Mucosa of descending colon (tissue), 3 donors: ENCODE results near the gene ACVR2B. TPM values are rescaled to one million over a fixed set of nuclear protein-coding genes. Genes with fewer than 3 reads are reported as not detected.

Source experiments
- ATAC-seq: fragments of 200-7000 bp; cut with Tn5 transposase; one replicate; pipeline ENCODE4 v1.9.1; 2020; ENCODE audit warnings: mild to moderate bottlenecking, moderate library complexity
- DNase-seq, 3 donors: peaks; one replicate each; pipeline ENCODE4 v3.0.0-alpha.2; 2020
- H3K36me3 ChIP-seq: fragments of 200-600 bp; one replicate; pipeline ENCODE4 v1.8.0; 2021; ENCODE audit warnings: low read depth, mild to moderate bottlenecking
- H3K4me1 ChIP-seq: fragments of 200-600 bp; one replicate; pipeline ENCODE4 v1.8.0; 2021; ENCODE audit warnings: low read depth, mild to moderate bottlenecking
- H3K4me3 ChIP-seq: fragments of 200-600 bp; one replicate; pipeline ENCODE4 v1.8.0; 2021; ENCODE audit warnings: mild to moderate bottlenecking
- H3K9me3 ChIP-seq: fragments of 200-600 bp; one replicate; pipeline ENCODE4 v1.8.0; 2021; ENCODE audit warnings: mild to moderate bottlenecking
- CTCF ChIP-seq: fragments of 200-600 bp; IDR thresholded peaks from one replicate; pipeline ENCODE4 v1.8.0; 2022; ENCODE audit warnings: antibody characterized with exemption, mild to moderate bottlenecking
- intact Hi-C, 2 donors: fragments of 100-400 bp; cut with DNase I in 1 of 2; cut with micrococcal nuclease in 1 of 2; formaldehyde crosslinking; loops; one replicate each; pipeline versions ENCODE4 v1.11.0 to v1.11.1; 2022; cut with DNase I, micrococcal nuclease
- total RNA-seq, 3 donors: library from RNA; stranded (reverse); fragmentation: NEBNext Ultra II Directional in 2 of 3; extraction: Animal tissue kit (Norgen Biotek cat#: 25700) in 2 of 3; gene quantifications; one replicate each; pipeline versions ENCODE4 v1.2.1 to v1.2.4, GENCODE V29; 2021 to 2023
- donor health status: DM: no; HTN: no; CAD: no; lungs with moderate emphysema.
- donor health status: DM: no; HTN: no; CAD: no.
- donor health status: DM: no; HTN: yes; CAD: no.

Gene ACVR2B
- total RNA-seq, 3 donors from 2014 or later = 4.3 to 9.6 (median 7.8) TPM

- no peak for TF ChIP-seq CTCF
- peaks cover 30% of the 10 kb centered on the region for H3K4me1 ChIP-seq
- intact Hi-C loops = no loop called here
- no peaks in the 10 kb centered on the region for H3K9me3 ChIP-seq
- H3K4me3 ChIP-seq = no peak overlapping the region
- H3K36me3 ChIP-seq = no peaks in the 10 kb centered on the region
- ATAC-seq (peak; percentile 72), DNase-seq (peak; percentile 73 to 79 (median 75))
Measured at GRCh38 chr3:38458796-38459498, 5.3 kb downstream of the ACVR2B start.

- DNase-seq (no peak), ATAC-seq (peak; percentile 54)
- no peak overlapping the region for H3K4me3 ChIP-seq
- no peak for TF ChIP-seq CTCF
- H3K9me3 ChIP-seq = no peaks in the 10 kb centered on the region
- no peaks in the 10 kb centered on the region for H3K36me3 ChIP-seq
- H3K4me1 ChIP-seq = peaks cover 30% of the 10 kb centered on the region
- intact Hi-C loops = no loop called here
Measured at GRCh38 chr3:38459499-38460048, 5.9 kb downstream of the ACVR2B start.

GRCh38 chr3:38460377-38461270, 6.9 kb downstream of the ACVR2B start:
- DNase-seq (no peak), ATAC-seq (no peak)
- no peak overlapping the region for H3K4me3 ChIP-seq
- no peaks in the 10 kb centered on the region for H3K36me3 ChIP-seq
- no peak for TF ChIP-seq CTCF
- no peaks in the 10 kb centered on the region for H3K9me3 ChIP-seq
- intact Hi-C loops = no loop called here
- peaks cover 29% of the 10 kb centered on the region for H3K4me1 ChIP-seq

- no peak for DNase-seq
- no peak for ATAC-seq
- H3K4me3 ChIP-seq = no peak overlapping the region
- intact Hi-C loops = no loop called here
- H3K9me3 ChIP-seq = peaks cover 3% of the 10 kb centered on the region
- TF ChIP-seq CTCF = no peak
- H3K4me1 ChIP-seq = no peaks in the 10 kb centered on the region
- no peaks in the 10 kb centered on the region for H3K36me3 ChIP-seq
Measured at GRCh38 chr3:38465588-38466154, 12.0 kb downstream of the ACVR2B start.

- H3K4me1 ChIP-seq = peaks cover 17% of the 10 kb centered on the region
- peak in 1 of 3 donors; percentile 79 for DNase-seq
- intact Hi-C loops = no loop called here
- H3K9me3 ChIP-seq = peaks cover 3% of the 10 kb centered on the region
- TF ChIP-seq CTCF = no peak
- H3K36me3 ChIP-seq = no peaks in the 10 kb centered on the region
- H3K4me3 ChIP-seq = no peak overlapping the region
- ATAC-seq = peak; percentile 72
Measured at GRCh38 chr3:38468765-38469164, 15.1 kb downstream of the ACVR2B start.
